ENCODE measurements around the gene CACNA1C.

CACNA1C gene

DNA sequence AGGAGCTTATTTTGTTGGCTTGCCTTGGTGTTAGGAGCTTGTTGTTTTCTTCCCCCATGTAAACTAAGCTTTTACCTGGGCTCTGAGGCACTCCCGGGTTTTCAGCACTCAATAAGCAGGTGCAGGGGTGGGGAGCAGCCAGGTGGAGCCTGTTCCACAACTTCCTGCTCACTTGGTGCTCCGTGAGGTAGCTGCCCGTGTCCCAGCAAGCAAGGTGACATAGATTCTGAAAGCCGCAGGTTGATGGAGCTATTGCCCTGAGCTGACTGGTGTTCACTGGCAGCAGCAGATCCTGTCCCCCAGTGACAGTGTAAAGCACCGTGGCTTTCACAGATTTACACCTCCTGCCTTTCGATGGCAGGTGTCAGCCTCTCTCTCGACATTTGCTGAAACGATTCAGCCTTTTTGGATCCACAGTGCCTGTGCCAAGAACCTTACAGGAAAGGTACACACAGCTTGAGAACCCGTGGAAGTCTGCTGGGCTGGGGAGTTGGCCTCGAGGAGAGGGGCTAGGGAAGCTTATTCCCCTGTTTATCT lies 446.2 kb downstream of the CACNA1C start:
- DNase-seq: no peak

GRCh38 chr12:2501464-2502191 lies 448.8 kb downstream of the CACNA1C start:
- no peak for DNase-seq

- no peak for DNase-seq
These were observed 450.2 kb downstream of the CACNA1C start for GRCh38 chr12:2503036-2503435.

DNA sequence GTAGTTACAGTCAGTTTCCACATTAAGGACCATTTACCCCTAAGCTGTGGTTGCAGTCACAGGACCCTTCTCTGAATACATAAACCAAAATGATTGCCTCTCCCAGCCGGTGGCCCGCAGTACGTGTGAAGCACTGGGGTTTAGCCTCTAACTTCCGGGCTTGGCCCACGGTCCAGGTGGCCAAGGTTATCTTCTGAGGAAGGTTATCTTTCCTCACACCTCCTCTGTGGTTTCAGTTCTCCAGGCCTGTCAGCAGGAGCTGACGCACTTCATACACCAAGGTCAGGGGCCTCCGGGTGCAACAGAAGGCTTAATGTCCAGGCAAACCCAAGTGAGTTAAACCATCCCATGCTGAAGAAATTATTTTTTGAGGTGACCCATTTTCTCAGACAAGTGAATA lies 451.0 kb downstream of the CACNA1C start:
- no peak for DNase-seq

- no peak for DNase-seq
These were observed 451.8 kb downstream of the CACNA1C start for GRCh38 chr12:2504577-2504976.

- no peak for DNase-seq
These were observed 455.0 kb downstream of the CACNA1C start for GRCh38 chr12:2507814-2508213.

GRCh38 chr12:2509137-2509536 lies 456.4 kb downstream of the CACNA1C start:
- DNase-seq: no peak

GRCh38 chr12:2510045-2510444 lies 457.3 kb downstream of the CACNA1C start:
- DNase-seq: no peak

DNA sequence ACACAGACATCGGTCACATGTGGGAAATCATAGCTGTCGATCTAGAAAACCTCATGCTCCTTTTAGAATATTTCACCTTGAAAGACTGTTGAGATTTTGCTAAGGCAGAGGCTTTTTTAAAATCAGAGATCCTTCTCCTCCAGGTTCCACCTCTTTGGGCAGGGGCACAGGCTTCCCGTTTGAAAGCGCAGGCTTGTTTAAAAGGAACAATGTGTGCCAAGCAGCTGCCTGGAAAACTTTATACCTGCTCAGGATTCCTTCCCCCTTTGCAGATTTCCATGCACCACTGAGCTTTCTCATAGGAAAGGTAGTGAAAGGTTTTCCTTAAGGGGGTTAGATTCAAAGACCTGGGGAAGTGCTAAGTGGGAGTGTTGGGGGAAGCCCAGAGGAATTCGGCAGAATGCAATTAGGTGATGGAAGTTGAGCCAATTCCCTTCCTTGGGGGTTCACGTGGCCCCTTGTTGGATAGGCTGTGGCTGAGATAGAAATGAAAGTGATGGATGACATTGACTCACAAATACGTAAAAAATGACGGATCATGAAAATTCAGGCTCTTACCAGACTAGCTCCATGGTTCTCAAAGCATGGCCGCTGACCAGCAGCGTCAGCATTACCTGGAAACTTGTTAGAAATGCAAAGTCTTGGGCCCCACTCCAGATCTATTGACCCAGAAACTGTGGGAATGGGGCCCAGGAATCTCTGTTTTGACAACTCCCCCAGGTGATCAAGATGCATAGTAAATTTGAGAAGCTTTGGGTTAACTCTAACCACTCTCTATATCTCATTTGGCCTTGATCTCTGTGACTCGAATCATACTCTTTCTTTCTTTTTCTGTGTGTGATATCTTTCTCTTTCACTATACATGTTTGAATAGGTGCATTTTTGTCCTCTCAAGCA lies 460.6 kb downstream of the CACNA1C start:
- DNase-seq: no peak

DNA sequence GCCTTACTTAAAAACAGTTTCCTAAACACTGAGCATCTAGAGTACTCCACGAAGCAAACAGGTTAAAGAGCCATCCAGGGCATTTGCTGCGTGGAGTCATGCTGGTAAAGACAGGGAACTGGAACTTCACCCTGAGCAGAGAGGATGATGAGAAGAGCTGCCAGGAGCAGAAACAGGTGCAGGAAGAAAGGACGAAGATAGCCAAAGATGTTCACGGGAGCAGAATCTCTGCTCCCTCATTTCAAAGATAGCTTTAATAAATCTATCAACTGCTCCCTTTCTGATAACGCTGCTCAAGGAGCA lies 461.2 kb downstream of the CACNA1C start:
- no peak for DNase-seq

DNA sequence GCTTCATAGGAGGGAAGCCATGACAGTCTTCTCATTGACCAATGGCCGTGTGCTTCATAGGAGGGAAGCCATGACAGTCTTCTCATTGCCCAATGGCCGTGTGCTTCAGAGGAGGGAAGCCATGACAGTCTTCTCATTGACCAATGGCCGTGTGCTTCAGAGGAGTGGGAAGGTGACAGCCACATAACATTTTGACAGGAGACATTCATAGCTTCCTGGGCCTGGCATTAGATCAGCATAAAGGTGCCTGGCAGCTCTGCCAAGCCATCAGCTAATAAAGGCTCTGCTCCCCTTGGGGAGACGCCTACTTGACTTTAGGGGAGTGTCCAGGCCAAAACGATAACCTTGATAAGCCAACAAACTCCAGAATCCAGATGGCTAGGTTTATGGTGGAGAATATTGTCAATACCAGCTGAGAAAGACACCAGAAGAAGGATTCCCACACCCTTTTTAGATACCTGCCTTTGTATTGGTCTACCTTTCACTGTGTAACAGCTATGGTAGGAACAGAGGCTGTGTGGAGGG lies 468.0 kb downstream of the CACNA1C start:
- DNase-seq: no peak

DNA sequence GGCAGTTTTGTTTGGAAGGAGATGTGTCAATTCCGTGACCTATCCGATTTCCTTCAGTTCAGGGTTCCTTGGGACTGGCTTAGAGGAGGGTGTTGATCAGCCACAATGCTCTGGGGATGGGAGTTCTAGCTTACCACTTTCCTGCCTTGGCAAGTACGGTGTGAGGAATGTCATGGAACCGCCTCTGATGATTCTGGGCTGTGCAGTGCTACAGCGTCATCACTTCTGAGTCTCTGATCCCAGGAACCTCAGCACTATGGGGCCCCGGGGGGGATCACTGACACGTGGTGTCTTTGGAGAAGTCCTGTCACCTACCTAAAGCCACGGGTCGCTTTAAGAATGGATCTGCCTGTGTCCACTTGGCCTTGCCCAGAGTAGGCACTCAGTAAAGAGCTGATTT lies 470.5 kb downstream of the CACNA1C start:
- DNase-seq: no peak

- no peak for DNase-seq
These were observed 471.1 kb downstream of the CACNA1C start for GRCh38 chr12:2523844-2524243.

GRCh38 chr12:2526371-2526770 lies 473.6 kb downstream of the CACNA1C start:
- no peak for DNase-seq

DNA sequence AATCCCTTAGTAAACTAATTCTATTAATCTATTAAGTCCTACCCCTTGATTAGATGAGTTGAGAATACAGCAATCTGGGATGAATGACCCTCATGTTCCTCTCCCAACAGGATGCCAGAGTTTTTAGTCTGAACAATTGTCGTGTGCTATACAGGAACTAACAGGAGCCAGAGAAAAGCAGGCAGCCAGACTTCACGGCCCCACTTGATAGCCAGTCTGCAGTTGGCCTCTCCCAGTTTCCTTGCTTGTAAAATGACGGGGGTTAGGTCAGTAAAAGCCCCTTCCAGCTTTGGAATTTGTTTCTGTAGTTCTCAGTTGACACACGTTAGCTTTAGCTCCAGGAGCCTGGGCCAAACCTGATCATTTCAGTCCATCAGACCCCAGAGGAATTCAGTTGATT lies 475.2 kb downstream of the CACNA1C start:
- DNase-seq: no peak

DNA sequence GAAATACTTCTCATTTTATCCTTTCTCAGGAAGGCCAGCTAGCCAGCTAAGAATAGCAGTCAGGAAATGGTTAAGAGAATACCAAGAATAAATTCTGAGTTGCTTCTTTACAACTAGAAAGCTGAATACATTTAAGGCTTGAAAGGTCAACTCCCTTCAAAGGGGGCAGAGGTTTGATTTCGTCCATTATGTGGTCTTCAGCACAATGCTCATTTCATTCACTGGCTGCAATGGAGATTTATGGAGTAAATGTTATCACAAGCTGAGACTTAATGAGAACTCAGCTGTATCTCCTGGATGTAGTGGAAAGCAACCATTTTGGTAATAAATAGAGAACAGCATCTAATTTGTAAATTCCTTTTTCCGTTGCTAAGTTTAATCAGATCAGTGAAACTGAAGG lies 477.0 kb downstream of the CACNA1C start:
- no peak for DNase-seq

DNA sequence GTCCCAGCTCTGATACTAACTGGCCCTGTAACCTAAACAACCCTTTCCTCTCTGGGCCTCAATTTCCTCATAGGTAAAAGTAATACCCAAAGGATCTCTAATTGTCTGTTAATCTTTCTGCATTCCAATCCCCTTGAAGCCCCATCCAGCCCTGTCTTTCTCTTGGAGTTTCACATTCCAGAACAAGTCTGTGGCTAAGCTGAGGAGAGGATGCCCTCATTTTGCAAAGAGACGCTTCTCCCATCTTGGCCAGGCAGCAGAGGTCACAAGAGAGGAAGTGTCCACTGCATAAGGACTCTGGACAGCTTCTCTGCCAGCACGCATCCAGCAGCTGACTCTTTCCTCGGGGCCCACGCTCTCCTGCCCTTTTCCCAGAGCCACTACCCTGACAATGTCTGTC lies 478.6 kb downstream of the CACNA1C start:
- DNase-seq: no peak

- no peak for DNase-seq
These were observed 480.2 kb downstream of the CACNA1C start for GRCh38 chr12:2533036-2533435.

DNA sequence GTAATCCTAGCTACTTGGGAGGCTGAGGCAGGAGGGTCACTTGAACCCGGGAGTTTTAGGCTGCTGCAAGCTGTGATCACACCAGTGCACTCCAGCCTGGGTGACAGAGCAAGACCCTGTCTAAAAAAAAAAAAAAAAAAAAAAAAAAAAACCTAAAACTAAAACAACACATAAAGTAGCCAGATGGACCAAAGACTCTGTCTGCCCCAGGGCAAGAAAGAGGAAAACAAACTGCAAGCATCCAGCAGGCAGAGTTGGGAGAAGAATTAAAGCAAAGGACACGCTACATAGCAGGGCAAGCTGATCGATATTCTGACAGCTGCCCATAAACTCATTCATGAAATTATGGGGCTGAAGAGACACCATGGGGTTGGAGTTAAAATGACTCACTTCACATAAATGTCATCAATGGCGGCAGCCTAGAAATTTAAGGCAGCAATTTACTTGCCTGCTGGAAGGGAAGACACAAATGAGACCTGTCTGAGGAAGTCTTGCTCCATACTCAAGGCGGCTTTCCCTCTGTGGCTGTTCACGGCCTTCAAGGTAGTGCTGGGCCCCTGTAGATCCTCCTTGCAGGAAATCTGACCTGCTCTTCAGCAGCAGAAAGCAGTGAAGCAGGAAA lies 482.9 kb downstream of the CACNA1C start:
- DNase-seq: no peak

- DNase-seq: no peak
These were observed 483.9 kb downstream of the CACNA1C start for GRCh38 chr12:2536724-2537123.

DNA sequence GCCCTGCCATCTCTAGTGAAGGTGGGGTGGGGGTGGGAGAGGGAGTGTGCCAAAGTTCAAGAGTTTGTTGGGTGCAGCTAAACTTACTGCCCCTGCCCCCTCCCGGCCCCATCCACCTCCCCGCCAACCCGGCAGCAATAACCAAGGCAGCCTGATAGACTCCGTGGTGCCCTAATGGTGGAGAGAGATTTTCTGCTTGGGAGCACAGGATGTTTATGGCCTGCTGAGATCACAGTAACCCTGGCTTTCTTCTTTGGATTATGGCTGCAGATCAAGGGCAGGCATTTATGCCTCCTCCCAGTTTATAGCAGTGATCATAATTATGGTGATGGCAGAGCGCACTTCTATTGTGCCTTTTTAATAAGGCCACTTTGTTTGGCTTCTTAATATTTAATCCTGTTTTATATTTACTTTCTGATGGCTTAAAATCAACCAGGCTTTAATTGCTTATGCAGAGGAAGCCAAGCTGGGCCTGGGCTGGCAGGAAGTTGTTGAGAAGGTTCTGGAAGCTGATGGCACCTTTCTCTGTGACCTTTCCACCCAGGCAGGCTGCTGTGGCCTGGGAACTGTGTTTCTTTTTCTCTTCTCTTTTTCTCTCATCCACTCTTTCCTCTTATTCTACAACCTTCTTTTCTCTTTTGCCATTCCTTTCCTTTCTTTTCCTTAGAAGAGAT lies 485.2 kb downstream of the CACNA1C start:
- DNase-seq: no peak

- no peak for DNase-seq
These were observed 487.2 kb downstream of the CACNA1C start for GRCh38 chr12:2539938-2540337.

DNA sequence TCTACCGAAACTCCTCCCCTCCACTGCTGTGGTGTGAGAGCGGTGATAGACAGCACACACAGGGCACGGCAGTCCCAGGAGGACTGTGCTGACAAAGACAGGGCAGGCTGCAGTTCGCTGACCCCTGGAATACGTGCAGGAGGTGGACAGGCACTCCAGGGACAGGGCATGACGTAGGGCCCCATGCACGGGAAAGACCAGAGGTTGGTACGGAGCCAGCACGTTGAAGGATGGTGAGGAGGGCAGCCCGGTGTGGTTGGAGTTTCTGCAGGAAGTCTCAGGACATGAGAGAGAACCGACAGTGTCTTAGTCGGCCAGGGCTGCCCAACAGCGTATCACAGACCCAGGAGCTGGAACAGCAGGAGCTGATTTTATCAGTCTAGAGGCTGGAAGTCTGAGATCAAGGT lies 487.8 kb downstream of the CACNA1C start:
- DNase-seq: no peak

Measured in amniotic stem cell (primary cell).